SK-N-SH (cell line): ENCODE results near the gene TBCD. TPM values are rescaled to one million over a fixed set of nuclear protein-coding genes. Genes with fewer than 3 reads are reported as not detected.

Experiments used
- CTCF ChIA-PET: fragments of 300-600, 350-600 bp; formaldehyde crosslinking; extraction: SDS; loops from one replicate; lab custom pipeline; 2021; lab: Yijun Ruan, JAX
- POLR2A ChIA-PET: fragments of 350-600 bp; sonication (Branson Sonifier 250); formaldehyde crosslinking; extraction: SDS; loops from one replicate; lab custom pipeline; 2020; ENCODE audit warnings: antibody characterized with exemption, inconsistent platforms; lab: Yijun Ruan, JAX
- DNase-seq: peaks from one replicate; pipeline ENCODE4 v3.0.0; 2012
- H2AFZ ChIP-seq: fragments of 200-600 bp; sonication (generic); 2 replicates; pipeline ENCODE4 v1.8.1; 2016; ENCODE audit warnings: antibody characterized with exemption, mild to moderate bottlenecking, low read depth
- H3F3A ChIP-seq: fragments of 200-600 bp; sonication (generic); replicated peaks from 2 replicates; pipeline ENCODE3; 2016; ENCODE audit warnings: antibody characterized with exemption, mild to moderate bottlenecking; ENCODE audit not compliant: insufficient read depth
- H3K27ac ChIP-seq, 2 experiments: fragments of 200-500 bp in 1 of 2; fragments of 200-600 bp in 1 of 2; sonication (Bioruptor generic) in 1 of 2; sonication (generic), shearing (Covaris generic) in 1 of 2; 2 replicates each; pipeline versions ENCODE4 v1.5.1 to v1.6.1; 2014 to 2016; ENCODE audit warnings: low read depth in 2 of 2, inconsistent platforms in 1 of 2, low read length in 1 of 2, mild to moderate bottlenecking in 1 of 2, mixed read lengths in 1 of 2
- H3K27me3 ChIP-seq: fragments of 200-600 bp; sonication (generic), shearing (Covaris generic); 2 replicates; pipeline ENCODE4 v1.6.1; 2016; ENCODE audit warnings: mixed run types; ENCODE audit not compliant: insufficient read depth
- H3K36me3 ChIP-seq, 2 experiments: fragments of 200-500 bp in 1 of 2; fragments of 200-600 bp in 1 of 2; sonication (Bioruptor generic) in 1 of 2; sonication (generic) in 1 of 2; replicated peaks in 1 of 2; 2 replicates each; pipeline versions ENCODE3 to v1.5.1; 2014 to 2016; ENCODE audit warnings: low read length in 1 of 2, mild to moderate bottlenecking in 1 of 2; ENCODE audit not compliant: insufficient read depth in 2 of 2, control insufficient read depth in 1 of 2
- H3K4me1 ChIP-seq, 2 experiments: fragments of 200-500 bp in 1 of 2; fragments of 200-600 bp in 1 of 2; sonication (Bioruptor generic) in 1 of 2; sonication (generic), shearing (Covaris generic) in 1 of 2; 2 replicates each; pipeline versions ENCODE4 v1.5.1 to v1.6.1; 2014 to 2016; ENCODE audit warnings: low read depth in 1 of 2, low read length in 1 of 2, mixed run types in 1 of 2; ENCODE audit not compliant: insufficient read depth in 2 of 2, control insufficient read depth in 1 of 2
- H3K4me2 ChIP-seq: fragments of 200-600 bp; sonication (generic), shearing (Covaris generic); 2 replicates; pipeline ENCODE4 v1.6.1; 2017; ENCODE audit warnings: mixed run types
- H3K4me3 ChIP-seq, 2 experiments: fragments of 200-500 bp in 1 of 2; fragments of 200-600 bp in 1 of 2; sonication (Bioruptor generic) in 1 of 2; sonication (generic), shearing (Covaris generic) in 1 of 2; 2 replicates each; pipeline versions ENCODE4 v1.5.1 to v1.8.1; 2014 to 2016; ENCODE audit warnings: low read depth in 2 of 2, inconsistent platforms in 1 of 2, low read length in 1 of 2, mild to moderate bottlenecking in 1 of 2, mixed read lengths in 1 of 2, moderate library complexity in 1 of 2
- H3K79me2 ChIP-seq: fragments of 200-600 bp; sonication (generic); 2 replicates; pipeline ENCODE4 v1.8.1; 2017; ENCODE audit warnings: mild to moderate bottlenecking; ENCODE audit not compliant: insufficient read depth
- H3K9ac ChIP-seq: fragments of 200-600 bp; sonication (generic); 2 replicates; pipeline ENCODE4 v1.6.1; 2017; ENCODE audit warnings: mixed run types
- H3K9me2 ChIP-seq: fragments of 200-600 bp; sonication (generic); 2 replicates; pipeline ENCODE4 v1.6.1; 2017; ENCODE audit warnings: mixed run types
- H3K9me3 ChIP-seq: fragments of 200-600 bp; sonication (generic); 2 replicates; pipeline ENCODE4 v1.6.1; 2017; ENCODE audit warnings: mixed run types, mild to moderate bottlenecking, moderate library complexity
- H4K20me1 ChIP-seq: fragments of 200-600 bp; sonication (generic); 2 replicates; pipeline ENCODE4 v1.6.1; 2017; ENCODE audit warnings: mild to moderate bottlenecking, mixed run types; ENCODE audit not compliant: insufficient read depth
- ELF1 ChIP-seq: IDR thresholded peaks from 2 replicates; pipeline ENCODE4 v1.4.0; 2012
- FOSL2 ChIP-seq: IDR thresholded peaks from 2 replicates; pipeline ENCODE4 v1.4.0; 2012; ENCODE audit warnings: low read depth, mild to moderate bottlenecking, moderate library complexity, borderline replicate concordance
- FOXJ3 ChIP-seq: sonication (generic); formaldehyde crosslinking; IDR thresholded peaks from 2 replicates; pipeline ENCODE4 v1.5.1; 2020; ENCODE audit warnings: mild to moderate bottlenecking, missing genetic modification reagents
- GABPA ChIP-seq: IDR thresholded peaks from 2 replicates; pipeline ENCODE4 v1.4.0; 2012; ENCODE audit warnings: low read depth, mild to moderate bottlenecking
- JUND ChIP-seq: IDR thresholded peaks from 2 replicates; pipeline ENCODE4 v1.4.0; 2012
- RCOR1 ChIP-seq: fragments of 150-350 bp; IDR thresholded peaks from 2 replicates; pipeline ENCODE4 v1.6.1; 2017; ENCODE audit warnings: antibody characterized with exemption, low read length
- RFX5 ChIP-seq: IDR thresholded peaks from 2 replicates; pipeline ENCODE4 v1.6.1; 2012; ENCODE audit warnings: mild to moderate bottlenecking, improper control_type of control experiment, low read length
- SIN3A ChIP-seq: IDR thresholded peaks from 2 replicates; pipeline ENCODE4 v1.6.1; 2012; ENCODE audit warnings: low read depth, mild to moderate bottlenecking, low read length, moderate library complexity, borderline replicate concordance
- SMC3 ChIP-seq: IDR thresholded peaks from 2 replicates; pipeline ENCODE4 v1.6.1; 2012; ENCODE audit warnings: low read depth, low read length, improper control_type of control experiment
- TCF12 ChIP-seq: IDR thresholded peaks from 2 replicates; pipeline ENCODE4 v1.4.0; 2012
- YY1 ChIP-seq: IDR thresholded peaks from 2 replicates; pipeline ENCODE4 v1.4.0; 2012; ENCODE audit warnings: low read depth, mild to moderate bottlenecking
- WGBS: methylation state at CpG from one replicate; pipeline ENCODE4 v1.1.6; 2017; ENCODE audit warnings: low lambda C conversion rate; 5-methylcytosine and 5-hydroxymethylcytosine counted together
- polyA plus RNA-seq, 3 experiments: library from polyadenylated mRNA; depleted of rRNA; stranded (reverse); fragments of >200 nt; gene quantifications; 2 replicates each; pipeline ENCODE4 v1.2.3, GENCODE V29; 2012
- TF ChIP-seq, protein P1 (sequence below): fragments of 200-600 bp; sonication (generic); IDR thresholded peaks from 2 replicates; pipeline ENCODE4 v1.6.1; 2017; ENCODE audit warnings: antibody characterized with exemption, mild to moderate bottlenecking, moderate library complexity
- TF ChIP-seq, protein P2 (sequence below): fragments of 150-350 bp; IDR thresholded peaks from 2 replicates; pipeline ENCODE4 v1.6.1; 2017; ENCODE audit warnings: antibody characterized with exemption, low read length, low read depth, borderline replicate concordance
- TF ChIP-seq, protein P3 (sequence below): fragments of 150-350 bp; IDR thresholded peaks from 2 replicates; pipeline ENCODE4 v1.6.1; 2016; ENCODE audit warnings: mild to moderate bottlenecking, low read depth, low read length

The TBCD gene
- polyA plus RNA-seq, 1 of the 3 experiments (the other 2 are of a cell fraction), result 107 TPM

DNA sequence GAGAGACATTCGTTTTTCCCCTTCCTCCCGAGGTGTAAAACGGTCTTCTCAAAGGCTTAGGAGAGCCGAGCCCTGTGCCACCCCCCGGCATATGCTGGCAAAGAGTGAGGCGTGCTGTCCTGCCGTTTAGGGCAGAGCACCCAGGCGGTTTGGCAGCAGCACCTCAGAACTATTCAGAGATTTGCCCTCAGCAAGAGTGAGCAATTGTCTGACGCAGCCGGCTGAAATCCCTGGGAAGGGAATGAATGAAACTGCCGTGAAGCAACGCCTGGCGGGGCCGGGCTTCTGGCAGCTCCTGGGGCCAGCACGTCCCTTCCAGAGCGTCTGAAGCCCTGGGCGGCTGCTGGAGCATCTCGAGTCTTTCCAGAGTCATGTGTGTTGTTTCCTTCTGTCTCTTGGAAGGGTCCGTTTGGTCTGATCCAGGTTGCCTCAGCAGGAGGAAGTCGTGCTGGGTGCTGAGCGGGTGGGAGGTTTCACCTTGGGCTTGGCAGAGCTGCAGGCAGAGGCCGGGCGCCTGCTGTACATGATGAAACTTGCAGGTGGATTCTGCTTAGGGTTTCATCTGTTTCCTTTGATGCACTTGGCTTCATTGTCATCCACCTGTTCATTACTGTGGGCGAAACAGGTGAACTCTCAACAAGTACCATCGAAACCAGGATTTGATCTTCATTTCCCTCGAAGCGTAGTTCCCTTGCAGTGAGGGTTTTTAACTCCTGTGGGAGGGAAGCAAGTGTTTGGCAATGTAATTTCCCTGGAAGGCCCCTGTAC lies 35.4 kb downstream of the TBCD start:
- TF ChIP-seq FOSL2 (no peak), RCOR1 (no peak), SIN3A (no peak), ELF1 (no peak), JUND (no peak), GABPA (no peak), FOXJ3 (CRISPR knock-in tag) (no peak), YY1 (no peak), TCF12 (no peak)
- TF ChIP-seq, protein P1, sequence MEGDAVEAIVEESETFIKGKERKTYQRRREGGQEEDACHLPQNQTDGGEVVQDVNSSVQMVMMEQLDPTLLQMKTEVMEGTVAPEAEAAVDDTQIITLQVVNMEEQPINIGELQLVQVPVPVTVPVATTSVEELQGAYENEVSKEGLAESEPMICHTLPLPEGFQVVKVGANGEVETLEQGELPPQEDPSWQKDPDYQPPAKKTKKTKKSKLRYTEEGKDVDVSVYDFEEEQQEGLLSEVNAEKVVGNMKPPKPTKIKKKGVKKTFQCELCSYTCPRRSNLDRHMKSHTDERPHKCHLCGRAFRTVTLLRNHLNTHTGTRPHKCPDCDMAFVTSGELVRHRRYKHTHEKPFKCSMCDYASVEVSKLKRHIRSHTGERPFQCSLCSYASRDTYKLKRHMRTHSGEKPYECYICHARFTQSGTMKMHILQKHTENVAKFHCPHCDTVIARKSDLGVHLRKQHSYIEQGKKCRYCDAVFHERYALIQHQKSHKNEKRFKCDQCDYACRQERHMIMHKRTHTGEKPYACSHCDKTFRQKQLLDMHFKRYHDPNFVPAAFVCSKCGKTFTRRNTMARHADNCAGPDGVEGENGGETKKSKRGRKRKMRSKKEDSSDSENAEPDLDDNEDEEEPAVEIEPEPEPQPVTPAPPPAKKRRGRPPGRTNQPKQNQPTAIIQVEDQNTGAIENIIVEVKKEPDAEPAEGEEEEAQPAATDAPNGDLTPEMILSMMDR, result no peak
- DNase-seq, result no peak
- Histone ChIP-seq H3K36me3 (peaks cover 6 to 13% of the 10 kb centered on the region in 2 experiments), H3K27ac (no peak overlapping the region), H3K9me2 (no peaks in the 10 kb centered on the region), H3F3A (no peaks in the 10 kb centered on the region), H3K4me2 (no peak overlapping the region), H3K4me3 (no peak overlapping the region), H4K20me1 (peaks cover 11% of the 10 kb centered on the region; the same call in 1 of the 2 replicates), H3K9ac (no peak overlapping the region), H3K9me3 (no peaks in the 10 kb centered on the region), H3K27me3 (no peaks in the 10 kb centered on the region), H3K79me2 (peaks cover 23% of the 10 kb centered on the region; the same call in 1 of the 2 replicates), H2AFZ (no peak overlapping the region), H3K4me1 (peaks cover 3 to 4% of the 10 kb centered on the region in 2 experiments; a peak in 1 of 4 replicates)
- 96% methylated on average over 27 of the region's 27 CpGs for WGBS
- POLR2A ChIA-PET, result no interaction called here
- CTCF ChIA-PET, result interaction anchor here (0.6 to 2.9 kb wide), 3 partner anchors 12 to 130 kb away, joined by 3 to 13 read pairs (median 5); no protein-coding TSS in a partner anchor

DNA sequence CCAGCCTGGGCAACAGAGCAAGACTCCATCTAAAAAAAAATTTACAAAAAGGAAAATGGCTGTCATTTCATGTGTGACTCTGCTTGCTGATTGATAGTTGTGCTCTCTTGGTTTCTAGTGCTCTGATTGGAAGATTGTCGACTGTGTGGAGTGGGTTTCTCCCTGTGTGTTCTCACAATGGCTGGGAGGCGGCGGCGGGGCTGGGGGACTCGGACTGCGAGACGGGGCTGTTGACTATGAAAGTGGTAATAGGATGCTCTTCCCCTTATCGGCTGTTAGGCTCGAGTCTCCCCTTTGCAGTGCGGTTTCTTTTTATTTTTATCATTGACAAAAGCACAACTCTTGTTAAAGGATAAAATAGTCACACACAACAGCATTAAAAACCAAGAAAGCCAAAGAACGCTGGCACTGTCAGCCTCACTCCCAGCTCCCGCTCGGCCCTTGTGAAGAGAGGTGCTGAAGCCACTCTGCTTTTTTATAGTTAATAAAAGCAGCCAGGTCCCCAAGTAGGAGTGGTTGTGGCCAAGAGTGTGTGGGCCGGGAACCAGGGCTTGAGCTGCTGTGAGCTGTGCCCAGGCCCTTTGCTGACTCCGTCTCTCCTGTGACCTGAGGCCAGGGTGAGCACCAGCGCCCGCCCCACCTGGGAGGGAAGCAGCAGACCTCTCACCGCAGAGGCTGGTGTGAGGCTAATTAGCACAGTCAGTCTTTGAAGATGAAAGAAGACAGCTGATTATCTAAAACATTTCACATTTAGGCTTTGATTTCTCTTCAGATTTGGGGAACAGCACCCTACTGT lies 36.5 kb downstream of the TBCD start:
- POLR2A ChIA-PET, result no interaction called here
- no peak overlapping the region for H2AFZ ChIP-seq
- WGBS, result 95% methylated on average over 18 of the region's 18 CpGs
- no peaks in the 10 kb centered on the region for H3K27me3 ChIP-seq
- no peak overlapping the region for H3K4me3 ChIP-seq
- H3K27ac ChIP-seq, result no peak overlapping the region
- H3K36me3 ChIP-seq, result peaks cover 3 to 4% of the 10 kb centered on the region in 2 experiments
- DNase-seq, result no peak
- TF ChIP-seq, protein P2, sequence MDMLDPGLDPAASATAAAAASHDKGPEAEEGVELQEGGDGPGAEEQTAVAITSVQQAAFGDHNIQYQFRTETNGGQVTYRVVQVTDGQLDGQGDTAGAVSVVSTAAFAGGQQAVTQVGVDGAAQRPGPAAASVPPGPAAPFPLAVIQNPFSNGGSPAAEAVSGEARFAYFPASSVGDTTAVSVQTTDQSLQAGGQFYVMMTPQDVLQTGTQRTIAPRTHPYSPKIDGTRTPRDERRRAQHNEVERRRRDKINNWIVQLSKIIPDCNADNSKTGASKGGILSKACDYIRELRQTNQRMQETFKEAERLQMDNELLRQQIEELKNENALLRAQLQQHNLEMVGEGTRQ, result no peak
- no peak for TF ChIP-seq FOXJ3 (CRISPR knock-in tag)
- no peak for TF ChIP-seq GABPA
- TF ChIP-seq SMC3, result no peak
- TF ChIP-seq, protein P3, sequence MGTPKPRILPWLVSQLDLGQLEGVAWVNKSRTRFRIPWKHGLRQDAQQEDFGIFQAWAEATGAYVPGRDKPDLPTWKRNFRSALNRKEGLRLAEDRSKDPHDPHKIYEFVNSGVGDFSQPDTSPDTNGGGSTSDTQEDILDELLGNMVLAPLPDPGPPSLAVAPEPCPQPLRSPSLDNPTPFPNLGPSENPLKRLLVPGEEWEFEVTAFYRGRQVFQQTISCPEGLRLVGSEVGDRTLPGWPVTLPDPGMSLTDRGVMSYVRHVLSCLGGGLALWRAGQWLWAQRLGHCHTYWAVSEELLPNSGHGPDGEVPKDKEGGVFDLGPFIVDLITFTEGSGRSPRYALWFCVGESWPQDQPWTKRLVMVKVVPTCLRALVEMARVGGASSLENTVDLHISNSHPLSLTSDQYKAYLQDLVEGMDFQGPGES, result no peak
- no peak for TF ChIP-seq RFX5
- H3K79me2 ChIP-seq, result peaks cover 33% of the 10 kb centered on the region; the same call in 1 of the 2 replicates
- H3K9ac ChIP-seq, result no peak overlapping the region
- no peaks in the 10 kb centered on the region for H3F3A ChIP-seq
- no peaks in the 10 kb centered on the region for H3K9me2 ChIP-seq
- CTCF ChIA-PET, result interaction anchor here (0.6 to 2.9 kb wide), 3 partner anchors 10 to 1460 kb away, joined by 3 to 13 read pairs (median 7); no protein-coding TSS in a partner anchor
- no peak overlapping the region for H3K4me2 ChIP-seq
- peaks cover 3 to 8% of the 10 kb centered on the region in 2 experiments; a peak in 1 of 4 replicates for H3K4me1 ChIP-seq
- peaks cover 10% of the 10 kb centered on the region; the same call in 1 of the 2 replicates for H4K20me1 ChIP-seq
- H3K9me3 ChIP-seq, result no peaks in the 10 kb centered on the region
